Measurements from ENCODE around the gene LAMA2.

- TF ChIP-seq POLR2AphosphoS5 (IDR thresholded peaks at IDR 0.05; ENCODE audit: low read depth, low read length), result no peak
- no peak for TF ChIP-seq TAF1 (IDR thresholded peaks at IDR 0.05; ENCODE audit: borderline replicate concordance, insufficient read depth, low read length)
- TF ChIP-seq REST (IDR thresholded peaks at IDR 0.05; ENCODE audit: insufficient read depth in 1 of 2, low read depth in 2 of 2, low read length in 2 of 2), result no peak
- TF ChIP-seq SIN3A (IDR thresholded peaks at IDR 0.05; ENCODE audit: borderline replicate concordance, insufficient read depth, low read length), result no peak
Measured at GRCh38 chr6:129344379-129344778, 461.4 kb downstream of the LAMA2 start.

Measured in PFSK-1 (cell line).